ENCODE data around the gene KLHL42. TPM values are rescaled to one million over a fixed set of nuclear protein-coding genes. Genes with fewer than 3 reads are reported as not detected.

KLHL42 gene
- total and polyA plus RNA-seq, 2 experiments from 2014 or later = 7.6 to 33.2 TPM

- TF ChIP-seq ZNF462 (CRISPR knock-in tag; IDR thresholded peaks at IDR 0.05) = no peak
- TF ChIP-seq ZNF114 (CRISPR knock-in tag; IDR thresholded peaks at IDR 0.05) = no peak
These were observed 565 bp upstream of the KLHL42 start (continued) for GRCh38 chr12:27779416-27779919.

- Histone ChIP-seq H2AFZ (peak overlapping the region; percentile 57; the same call in 1 of the 2 replicates), H3K4me3 (peak overlapping the region; percentile 80), H3K79me2 (replicated peaks; ENCODE audit: insufficient read depth) (peaks cover 51% of the 10 kb centered on the region), H3K36me3 (ENCODE audit: insufficient read depth) (no peaks in the 10 kb centered on the region), H3K27me3 (ENCODE audit: insufficient read depth) (no peaks in the 10 kb centered on the region), H3K4me1 (ENCODE audit: insufficient read depth) (peaks cover 34% of the 10 kb centered on the region), H3K4me2 (peak overlapping the region; percentile 97), H3F3A (replicated peaks; ENCODE audit: low read depth) (no peaks in the 10 kb centered on the region), H3K9me2 (ENCODE audit: insufficient read depth) (no peaks in the 10 kb centered on the region), H4K20me1 (replicated peaks; ENCODE audit: insufficient read depth) (no peaks in the 10 kb centered on the region), H3K27ac (ENCODE audit: low read depth) (peak overlapping the region; percentile 80; the same call in 1 of the 2 replicates)
- DNase-seq (ENCODE audit: low spot score) = peak; percentile 60
- H3K4me3 Mint-ChIP-seq = peak overlapping the region; percentile 79
- H3K4me1 Mint-ChIP-seq = peaks cover 41% of the 10 kb centered on the region
- H3K27ac Mint-ChIP-seq = peak overlapping the region; percentile 48; the same call in 1 of the 2 replicates
- no peaks in the 10 kb centered on the region for H3K9me3 Mint-ChIP-seq
- peaks cover 11% of the 10 kb centered on the region for H3K27me3 Mint-ChIP-seq (ENCODE audit: insufficient read depth, low read depth, poor library complexity)
- peak; percentile 56 for ATAC-seq
- H3K36me3 Mint-ChIP-seq (ENCODE audit: low read depth) = peaks cover 25% of the 10 kb centered on the region
- TF ChIP-seq ZNF462 (CRISPR knock-in tag; IDR thresholded peaks at IDR 0.05) (no peak), STAT1 (IDR thresholded peaks at IDR 0.05; ENCODE audit: unreplicated experiment) (no peak), CREB1 (CRISPR knock-in tag; IDR thresholded peaks at IDR 0.05; ENCODE audit: low read depth) (no peak), JUNB (IDR thresholded peaks at IDR 0.05; ENCODE audit: unreplicated experiment) (no peak), EZH2 (IDR thresholded peaks at IDR 0.05; ENCODE audit: low read depth, unreplicated experiment) (no peak)
These were observed 777 bp downstream of the KLHL42 start for GRCh38 chr12:27780612-27781408.

Data from GM23338 (cell line).